ENCODE results near the gene WDR46.
"Not testable (repeated sequence)": the region's sequence is repeated elsewhere in the genome, so short reads cannot be mapped to it uniquely, and the experiment has no call there.

Gene WDR46

GRCh38 chr6:33271117-33271467 is 17.9 kb downstream of the WDR46 start:
- DNase-seq (ENCODE audit: low read depth in 2 of 2) = no peak

DNA sequence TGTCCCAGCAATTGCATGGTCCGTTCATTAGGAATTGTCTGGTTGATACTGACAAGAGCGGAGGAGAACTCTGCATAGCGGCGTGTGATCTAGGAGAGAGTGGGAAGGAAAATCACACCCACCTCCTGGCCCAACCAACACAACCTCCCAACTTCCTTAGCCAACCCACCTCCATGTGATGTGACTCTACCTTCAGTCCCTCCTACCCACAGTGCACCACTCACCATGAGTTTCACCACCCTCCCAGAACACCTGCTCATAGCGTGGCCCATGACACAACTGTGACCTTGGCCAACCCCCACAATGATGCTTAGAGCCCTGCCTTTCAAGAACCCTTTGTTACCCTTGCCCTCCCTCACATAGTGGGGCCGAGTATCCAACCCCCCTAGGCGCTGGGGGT is 25.0 kb downstream of the WDR46 start:
- DNase-seq (ENCODE audit: low read depth in 2 of 2) = no peak

DNA sequence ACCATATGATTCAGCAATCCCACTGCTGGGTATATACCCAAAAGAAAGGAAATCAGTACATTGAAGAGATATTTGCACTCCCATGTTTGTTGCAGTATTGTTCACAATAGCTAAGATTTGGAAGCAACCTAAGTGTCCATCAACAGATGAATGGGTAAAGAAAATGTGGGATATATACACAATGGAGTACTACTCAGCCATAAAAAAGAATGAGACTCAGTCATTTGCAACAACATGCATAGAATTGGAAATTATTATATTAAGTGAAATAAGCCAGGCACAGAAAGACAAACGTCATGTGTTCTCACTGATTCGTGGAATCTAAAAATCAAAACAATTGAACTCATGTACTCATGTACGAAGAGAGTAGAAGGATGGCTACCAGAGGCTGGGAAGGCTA is 26.5 kb downstream of the WDR46 start:
- not testable (repeated sequence) for DNase-seq (ENCODE audit: low read depth in 2 of 2)

- no peak for DNase-seq (ENCODE audit: low read depth in 2 of 2)
These were observed 30.0 kb downstream of the WDR46 start for GRCh38 chr6:33259032-33259431.

- no peak for DNase-seq (ENCODE audit: low read depth in 2 of 2)
These were observed 34.4 kb downstream of the WDR46 start for GRCh38 chr6:33254591-33254990.

DNA sequence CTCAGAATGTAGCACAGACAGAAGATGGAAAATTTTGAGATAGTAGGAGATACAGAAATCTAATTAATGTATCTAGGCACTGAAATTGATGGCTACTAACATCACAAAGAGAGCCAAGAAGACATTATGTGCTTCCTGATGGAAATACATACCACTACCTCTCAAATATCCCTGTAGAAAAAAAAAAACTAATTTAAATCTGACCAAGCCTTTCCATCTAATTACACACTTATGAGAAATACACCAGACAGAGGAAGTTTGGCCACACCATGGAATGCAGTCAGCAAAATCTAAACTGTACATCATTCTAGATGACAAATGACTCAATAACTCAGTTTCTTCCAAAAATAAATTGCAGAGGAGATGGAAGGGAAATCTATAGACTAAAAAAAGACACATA is 36.3 kb downstream of the WDR46 start:
- DNase-seq (ENCODE audit: low read depth in 2 of 2) = no peak

DNA sequence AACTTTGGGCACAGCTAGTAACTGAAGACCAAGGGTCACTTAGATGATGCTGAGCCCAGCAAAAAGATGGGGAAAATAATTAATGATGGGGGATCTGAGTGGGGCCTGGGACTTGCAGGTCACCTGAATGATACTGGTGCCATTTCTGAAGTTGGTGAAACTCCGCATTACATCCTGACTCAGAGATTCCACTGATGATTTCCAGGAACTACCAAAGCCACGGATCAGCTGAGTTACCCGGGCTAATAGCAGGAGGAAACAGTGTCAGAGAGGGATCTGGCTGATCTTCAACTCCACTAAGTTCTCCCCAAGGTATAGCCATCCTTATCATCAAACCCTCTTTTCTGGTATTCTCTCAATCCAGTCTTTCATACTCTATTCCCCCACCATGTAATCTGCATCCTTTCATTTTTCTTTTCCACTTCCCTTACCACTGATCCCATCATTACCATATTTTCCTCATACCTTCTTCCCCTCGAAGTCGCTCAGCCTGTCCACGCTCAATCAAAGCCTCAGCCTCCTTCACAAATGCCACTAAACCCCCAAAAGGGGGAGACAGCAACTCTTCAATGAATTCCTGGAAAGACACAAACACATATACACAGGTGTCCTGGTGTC is 37.5 kb downstream of the WDR46 start:
- no peak for DNase-seq (ENCODE audit: low read depth in 2 of 2)

DNA sequence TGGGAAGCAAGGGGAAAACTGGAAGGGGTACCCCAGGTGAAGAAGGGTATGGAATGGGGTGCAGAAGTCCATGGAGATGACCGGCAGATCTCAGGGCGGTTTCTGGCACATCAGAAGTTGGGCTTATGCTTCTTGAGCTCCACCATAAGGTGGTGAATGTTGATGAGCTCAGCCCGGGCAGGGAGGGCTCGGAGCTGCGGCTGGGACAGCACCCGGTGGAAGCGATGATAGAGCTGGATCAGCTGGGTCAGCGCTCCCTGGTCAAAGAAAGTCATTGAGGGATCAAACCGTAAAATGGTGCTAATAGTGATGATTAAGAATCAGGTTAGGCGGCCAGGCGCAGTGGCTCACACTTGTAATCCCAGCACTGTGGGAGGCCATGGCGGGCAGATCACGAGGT is 38.3 kb downstream of the WDR46 start:
- no peak for DNase-seq (ENCODE audit: low read depth in 2 of 2)

DNA sequence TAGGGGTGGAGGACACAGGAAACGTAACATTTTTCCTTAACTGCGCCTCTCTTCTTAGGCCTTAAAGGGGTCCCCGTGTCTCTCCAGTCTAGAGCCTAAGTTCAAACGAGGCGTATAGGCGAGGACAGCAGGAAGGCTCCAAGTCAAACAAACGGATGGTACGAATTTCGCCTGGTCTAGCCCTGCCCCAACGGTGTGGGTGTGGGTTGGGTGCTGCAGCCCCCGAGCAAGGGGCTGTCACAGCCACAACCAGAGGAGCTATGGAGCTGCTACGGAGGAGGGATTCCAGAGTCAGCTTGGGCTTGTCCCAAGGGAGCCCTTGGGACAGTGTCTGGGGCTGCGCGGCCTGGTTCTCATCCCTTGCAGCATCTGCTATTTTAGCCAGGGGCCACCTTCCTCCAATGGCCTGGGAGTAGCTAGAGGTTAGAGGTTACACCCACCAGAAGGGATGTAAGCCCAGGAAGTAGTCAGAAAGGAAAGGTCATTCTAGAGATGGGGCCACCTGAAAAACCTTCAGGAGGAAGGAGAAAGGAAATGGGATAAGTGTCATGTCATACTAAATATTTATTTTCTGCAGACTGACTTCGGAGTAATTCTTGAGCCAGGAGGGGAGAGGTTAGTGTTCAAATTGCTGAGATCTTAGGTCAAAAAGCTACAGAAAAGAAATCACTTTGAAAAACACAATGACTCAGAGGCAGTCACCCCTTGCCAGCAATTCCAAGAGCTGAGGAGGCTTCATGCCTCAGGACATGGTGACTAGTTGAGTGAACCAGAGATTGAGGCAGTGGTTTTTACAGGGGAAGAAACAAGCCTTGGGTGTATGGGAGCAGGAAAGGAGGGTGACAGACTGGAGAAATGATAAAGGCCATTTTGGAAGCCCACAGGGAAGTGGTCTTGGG is 39.1 kb downstream of the WDR46 start:
- DNase-seq (ENCODE audit: low read depth in 2 of 2) = no peak

DNA sequence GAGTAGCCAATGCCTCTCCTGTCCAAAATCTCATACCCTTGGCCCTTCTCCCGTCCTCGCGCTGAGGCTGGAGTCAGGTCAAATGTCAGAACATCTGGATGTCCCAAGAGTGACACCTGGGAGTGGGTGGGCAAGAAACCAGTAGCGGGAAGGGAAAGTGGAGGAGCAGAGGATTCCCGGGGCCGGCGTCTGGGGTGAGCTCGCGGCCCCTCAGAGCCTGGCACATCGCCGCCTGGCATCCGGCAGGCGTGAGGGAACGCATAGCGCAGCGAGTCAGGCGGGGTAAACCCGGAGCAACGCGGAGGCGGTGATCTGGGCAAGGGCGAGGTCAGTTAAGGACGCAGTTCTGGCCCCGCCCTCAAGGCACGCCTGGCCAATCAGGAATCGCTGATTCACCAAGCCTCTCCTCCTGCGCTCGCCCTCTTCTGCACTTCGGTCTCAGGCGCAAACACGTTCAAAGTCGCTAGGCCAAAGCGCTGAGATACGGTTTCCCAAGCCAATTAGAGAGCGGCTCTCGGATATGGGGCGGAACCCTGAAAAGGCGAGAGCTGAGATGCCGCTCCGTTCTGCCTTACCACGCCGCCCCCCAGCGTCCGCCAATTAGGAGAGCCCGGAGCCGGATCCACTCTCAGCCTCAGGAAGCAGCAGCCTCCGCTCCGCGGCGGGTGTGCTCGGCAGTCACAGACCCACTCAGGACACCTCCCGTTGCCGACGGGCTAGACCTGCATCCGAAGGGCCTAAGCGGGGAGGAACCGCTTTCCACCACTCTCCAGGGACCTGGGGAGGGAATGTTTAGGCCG is 39.9 kb downstream of the WDR46 start:
- peak; percentile 85 to 90 for DNase-seq (ENCODE audit: low read depth in 2 of 2)

DNA sequence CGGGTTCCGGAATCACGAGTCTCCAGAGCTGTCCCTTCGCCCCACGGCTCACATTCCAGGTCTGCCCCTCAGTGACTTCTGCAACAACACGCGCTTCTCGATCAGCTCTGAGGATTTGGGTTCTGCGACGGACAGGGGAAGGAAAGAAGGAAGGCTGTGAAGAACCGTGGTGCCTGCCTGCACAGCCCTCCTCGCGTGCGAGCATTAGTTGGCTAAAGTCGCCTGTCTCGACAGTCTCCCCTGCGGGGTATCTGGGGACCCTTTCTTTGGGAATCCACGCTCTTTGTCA is 40.5 kb downstream of the WDR46 start:
- peak in 1 of 2 donors; percentile 9 for DNase-seq (ENCODE audit: low read depth in 2 of 2)

DNA sequence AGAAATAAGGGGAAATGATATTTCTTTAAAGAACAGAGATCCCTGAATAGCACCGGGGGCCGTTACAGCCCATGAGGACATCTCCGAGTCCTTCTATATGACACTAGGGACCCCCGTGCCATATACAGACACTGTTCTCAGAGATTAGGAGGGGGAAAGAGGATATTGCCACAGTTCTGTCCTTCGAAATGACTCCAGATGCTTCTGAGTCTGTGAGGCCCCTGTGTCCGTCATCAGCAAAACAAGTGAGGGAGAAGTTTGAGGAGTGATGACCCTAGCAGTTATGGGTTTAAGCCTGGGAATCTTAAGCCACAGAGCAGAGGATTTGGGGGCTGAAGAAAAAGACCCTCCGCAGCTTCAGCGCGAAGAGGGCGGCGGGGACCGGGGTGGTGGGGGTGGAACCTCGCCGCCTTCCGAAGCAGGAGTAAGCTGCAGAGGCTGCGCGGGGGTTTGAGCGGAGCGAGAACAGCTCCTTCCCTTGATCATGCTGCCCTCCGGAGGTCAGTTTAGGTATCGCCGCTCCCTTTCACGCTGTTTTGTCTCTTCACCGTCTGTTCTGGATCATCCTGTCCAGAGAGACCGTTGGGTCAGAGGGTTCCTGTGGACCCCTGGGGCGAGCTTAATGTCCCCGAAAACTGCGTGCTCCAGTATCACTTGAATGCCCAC is 40.9 kb downstream of the WDR46 start:
- peak; percentile 86 to 91 for DNase-seq (ENCODE audit: low read depth in 2 of 2)

DNA sequence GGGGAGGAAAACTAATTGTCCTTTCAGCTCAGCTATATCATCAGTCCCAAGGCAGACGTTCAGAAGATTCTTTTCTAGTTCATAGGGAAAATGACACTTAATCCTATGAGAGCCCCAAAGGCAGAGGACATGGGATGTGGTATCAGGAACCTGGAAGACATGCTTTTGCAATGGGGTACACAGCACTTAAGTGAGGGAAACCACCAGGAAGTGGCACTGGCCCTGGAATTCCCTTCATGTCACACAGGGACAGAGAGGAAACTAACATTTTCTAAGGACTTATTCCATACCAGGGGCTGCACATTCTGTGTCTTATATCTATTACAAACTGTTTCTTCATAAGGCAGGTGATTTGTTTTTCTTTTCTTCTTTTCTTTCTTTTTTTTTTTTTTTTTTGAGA is 45.6 kb downstream of the WDR46 start:
- DNase-seq (ENCODE audit: low read depth in 2 of 2) = no peak

GRCh38 chr6:33241968-33242367 is 47.1 kb downstream of the WDR46 start:
- DNase-seq (ENCODE audit: low read depth in 2 of 2) = no peak

GRCh38 chr6:33237741-33238140 is 51.3 kb downstream of the WDR46 start:
- DNase-seq (ENCODE audit: low read depth in 2 of 2) = no peak

GRCh38 chr6:33236852-33237251 is 52.2 kb downstream of the WDR46 start:
- no peak for DNase-seq (ENCODE audit: low read depth in 2 of 2)

GRCh38 chr6:33236328-33236727 is 52.7 kb downstream of the WDR46 start:
- DNase-seq (ENCODE audit: low read depth in 2 of 2) = no peak

GRCh38 chr6:33235221-33235634 is 53.8 kb downstream of the WDR46 start:
- no peak for DNase-seq (ENCODE audit: low read depth in 2 of 2)

All from stimulated activated CD8-positive, alpha-beta memory T cell treated with anti-CD3 and anti-CD28 coated beads, Interleukin-7, amount 100 ng/mL, for 1 hour (primary cell).